Heart left ventricle (tissue), 16 donors: ENCODE results near the gene UGT1A5. TPM values are rescaled to one million over a fixed set of nuclear protein-coding genes. Genes with fewer than 3 reads are reported as not detected.

Source experiments
- ATAC-seq, 4 donors: fragments of 200-7000 bp; cut with Tn5 transposase; one replicate each; pipeline ENCODE4 v1.9.1; 2020 to 2022; ENCODE audit warnings: moderate library complexity in 4 of 4, mild to moderate bottlenecking in 3 of 4, moderate number of reproducible peaks in 1 of 4
- DNase-seq, 5 donors: peaks; one replicate each; pipeline ENCODE4 v3.0.0-alpha.2; 2020
- H3K27ac ChIP-seq, 12 donors: fragments of 200-600 bp; sonication (generic) in 4 of 12; one replicate each; pipeline versions ENCODE4 v1.5.0 to v1.8.0; 2016 to 2022; ENCODE audit warnings: mild to moderate bottlenecking in 2 of 12
- H3K27me3 ChIP-seq, 9 donors: fragments of 200-600 bp; sonication (generic) in 2 of 9; one replicate each; pipeline versions ENCODE4 v1.5.1 to v1.8.0; 2016 to 2022; ENCODE audit warnings: mild to moderate bottlenecking in 3 of 9
- H3K36me3 ChIP-seq, 9 donors: fragments of 200-600 bp; sonication (generic) in 2 of 9; one replicate each; pipeline versions ENCODE4 v1.5.0 to v1.8.0; 2018 to 2022; ENCODE audit warnings: mild to moderate bottlenecking in 2 of 9
- H3K4me1 ChIP-seq, 12 donors: fragments of 200-600 bp; sonication (generic) in 4 of 12; one replicate each; pipeline versions ENCODE4 v1.5.0 to v1.8.0; 2016 to 2022; ENCODE audit warnings: mild to moderate bottlenecking in 3 of 12
- H3K4me3 ChIP-seq, 12 donors: fragments of 200-600 bp; sonication (generic) in 4 of 12; one replicate each; pipeline versions ENCODE4 v1.5.0 to v1.8.0; 2017 to 2022; ENCODE audit warnings: mild to moderate bottlenecking in 9 of 12, moderate library complexity in 4 of 12
- H3K9me3 ChIP-seq, 12 donors: fragments of 200-600 bp; sonication (generic) in 4 of 12; one replicate each; pipeline versions ENCODE4 v1.5.0 to v1.8.0; 2016 to 2022; ENCODE audit warnings: mild to moderate bottlenecking in 1 of 12
- POLR2A ChIP-seq, 2 donors: fragments of 450-650 bp; IDR thresholded peaks; one replicate each; pipeline ENCODE4 v1.6.1; 2017; ENCODE audit warnings: antibody characterized with exemption in 2 of 2, mild to moderate bottlenecking in 2 of 2, moderate library complexity in 2 of 2
- WGBS, 4 donors: extraction: QIAGEN DNeasy Blood & Tissue Kit in 2 of 4; methylation state at CpG; one replicate each; pipeline versions ENCODE4 v1.1.5 to v1.1.7; 2013 to 2018; 5-methylcytosine and 5-hydroxymethylcytosine counted together
- intact Hi-C, 10 donors: fragments of 100-400 bp; cut with DNase I; formaldehyde crosslinking; loops; one replicate each; pipeline versions ENCODE4 v1.11.1 to v1.14.2; 2022
- polyA plus RNA-seq, 2 donors: library from polyadenylated mRNA; stranded (reverse); fragments of 200-250 nt; gene quantifications; one replicate each; pipeline ENCODE4 v1.2.3, GENCODE V29; 2013
- total RNA-seq, 9 donors: library from RNA; depleted of rRNA in 2 of 9; stranded (reverse); fragments of >200 nt in 2 of 9; fragmentation: NEBNext Ultra II Directional in 3 of 9; extraction: Animal tissue kit (Norgen Biotek cat#: 25700) in 3 of 9; gene quantifications; one replicate each; pipeline versions ENCODE4 v1.1.0 to v1.2.4, GENCODE V29; 2016 to 2023
- TF ChIP-seq, protein P1 (sequence below), 12 donors: fragments of 200-600 bp; sonication (generic) in 4 of 12; IDR thresholded peaks; one replicate each; pipeline versions ENCODE4 v1.5.0 to v1.8.0; 2018 to 2022; ENCODE audit warnings: antibody characterized with exemption in 12 of 12, mild to moderate bottlenecking in 5 of 12
- donor health status: ischemic (EF 13 %, LVEDD 7.1; RV severe dilation, severe dysfunction).
- donor health status: healthy with polysubstance abuse.
- donor health status: DM: no; HTN: yes; CAD: no.
- donor health status: DM: no; HTN: no; CAD: no.
- donor health status: ischemic (EF 25% LVEDD 6.9; RV normal size, moderate dysfunction).
- donor health status: ischemic (EF 25% LVEDD 5.7; RV mildly dilated, moderate dysfunction).
- donor health status: healthy.
- donor health status: DM: yes; HTN: yes; CAD: no.
- donor health status: ischemic (EF 35%, LVEDD 5.7; RV mildly dilated, moderate dysfunction).
- donor health status: nonischemic (EF 11% LVEDD 7.7; RV severe dilation, severe dysfunction).
- donor health status: DM: yes; HTN: yes; CAD: no.
- donor health status: PGD.
- donor health status: ischemic (EF 29% LVEDD 5.4; RV normal size, mild dysfunction).
- donor health status: nonischemic (EF 23%, LVEDD 6.1; RV moderate dilation, normal function).

UGT1A5 gene
- total and polyA plus RNA-seq, 11 donors: not detected

DNA sequence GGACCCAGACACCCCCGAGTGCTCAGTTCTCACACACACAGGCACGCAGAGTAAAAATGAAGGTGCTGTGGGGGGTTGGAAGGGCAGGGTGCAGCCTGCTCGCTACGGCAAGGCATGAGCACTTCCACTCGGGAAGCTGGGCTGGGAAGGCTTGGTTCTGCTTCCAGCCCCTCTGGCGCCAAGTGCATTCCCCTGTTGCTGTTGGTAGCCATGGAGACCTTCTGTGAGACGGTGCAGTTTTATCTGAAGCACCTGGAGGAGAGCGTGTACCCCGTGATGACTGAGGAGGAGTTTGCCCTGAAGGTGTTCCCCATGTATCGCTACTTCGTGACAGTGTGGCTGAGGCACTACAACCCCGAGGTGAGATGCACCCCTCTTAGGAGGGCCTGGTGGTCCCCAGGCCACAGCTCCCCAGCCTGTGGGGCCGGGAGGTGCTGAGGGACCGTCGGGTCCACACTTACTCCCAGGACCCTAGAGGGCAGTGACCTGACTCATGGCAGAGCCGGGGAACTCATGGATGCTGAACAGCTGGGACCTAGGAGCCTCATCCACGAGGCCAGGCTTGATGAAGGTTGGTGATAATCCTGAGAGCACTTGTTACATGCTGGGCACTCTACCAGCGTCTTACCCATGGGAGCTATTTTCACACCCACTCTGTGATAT is 80.9 kb downstream of the UGT1A5 start:
- Histone ChIP-seq H3K27ac (no peak overlapping the region), H3K27me3 (no peaks in the 10 kb centered on the region), H3K36me3 (no peaks in the 10 kb centered on the region), H3K4me3 (no peak overlapping the region), H3K4me1 (no peaks in the 10 kb centered on the region), H3K9me3 (no peaks in the 10 kb centered on the region)
- DNase-seq (no peak), ATAC-seq (no peak)
- no peak for TF ChIP-seq POLR2A (IDR thresholded peaks at IDR 0.05)
- TF ChIP-seq, protein P1, sequence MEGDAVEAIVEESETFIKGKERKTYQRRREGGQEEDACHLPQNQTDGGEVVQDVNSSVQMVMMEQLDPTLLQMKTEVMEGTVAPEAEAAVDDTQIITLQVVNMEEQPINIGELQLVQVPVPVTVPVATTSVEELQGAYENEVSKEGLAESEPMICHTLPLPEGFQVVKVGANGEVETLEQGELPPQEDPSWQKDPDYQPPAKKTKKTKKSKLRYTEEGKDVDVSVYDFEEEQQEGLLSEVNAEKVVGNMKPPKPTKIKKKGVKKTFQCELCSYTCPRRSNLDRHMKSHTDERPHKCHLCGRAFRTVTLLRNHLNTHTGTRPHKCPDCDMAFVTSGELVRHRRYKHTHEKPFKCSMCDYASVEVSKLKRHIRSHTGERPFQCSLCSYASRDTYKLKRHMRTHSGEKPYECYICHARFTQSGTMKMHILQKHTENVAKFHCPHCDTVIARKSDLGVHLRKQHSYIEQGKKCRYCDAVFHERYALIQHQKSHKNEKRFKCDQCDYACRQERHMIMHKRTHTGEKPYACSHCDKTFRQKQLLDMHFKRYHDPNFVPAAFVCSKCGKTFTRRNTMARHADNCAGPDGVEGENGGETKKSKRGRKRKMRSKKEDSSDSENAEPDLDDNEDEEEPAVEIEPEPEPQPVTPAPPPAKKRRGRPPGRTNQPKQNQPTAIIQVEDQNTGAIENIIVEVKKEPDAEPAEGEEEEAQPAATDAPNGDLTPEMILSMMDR (IDR thresholded peaks at IDR 0.05): no peak
- 67 to 74% (median 72%) methylated on average over 15 to 18 of the region's 18 CpGs for WGBS, 4 donors
- intact Hi-C loops: no loop called here

DNA sequence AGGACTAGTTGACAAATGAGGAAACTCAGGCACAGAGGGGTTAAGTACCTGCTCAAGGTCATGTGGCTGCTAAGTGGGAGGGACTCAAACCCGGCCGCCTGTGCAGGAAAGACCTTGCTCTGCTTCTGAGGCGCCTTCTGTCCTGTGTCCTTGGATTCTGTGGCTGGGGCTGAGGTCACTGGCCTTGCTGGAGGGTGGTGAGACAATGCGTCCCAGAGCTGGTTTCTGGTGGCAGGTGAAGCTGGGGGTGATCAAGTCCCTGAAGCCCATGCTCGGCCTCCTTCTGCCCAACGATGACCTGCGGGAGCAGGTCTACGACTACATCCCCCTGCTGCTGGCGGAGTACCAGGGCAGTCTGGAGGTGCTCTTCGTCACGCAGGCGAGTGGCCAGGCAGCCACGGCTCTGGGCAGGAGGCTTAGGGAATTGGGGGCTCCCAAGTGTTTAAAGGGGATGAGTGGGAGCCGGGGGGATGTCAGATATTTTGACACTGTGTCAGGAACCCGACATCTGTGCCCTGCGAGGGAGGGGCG is 81.5 kb downstream of the UGT1A5 start:
- 73 to 88% (median 76%) methylated on average over 15 to 17 of the region's 17 CpGs for WGBS, 4 donors
- no peak for DNase-seq
- H3K36me3 ChIP-seq: no peaks in the 10 kb centered on the region

DNA sequence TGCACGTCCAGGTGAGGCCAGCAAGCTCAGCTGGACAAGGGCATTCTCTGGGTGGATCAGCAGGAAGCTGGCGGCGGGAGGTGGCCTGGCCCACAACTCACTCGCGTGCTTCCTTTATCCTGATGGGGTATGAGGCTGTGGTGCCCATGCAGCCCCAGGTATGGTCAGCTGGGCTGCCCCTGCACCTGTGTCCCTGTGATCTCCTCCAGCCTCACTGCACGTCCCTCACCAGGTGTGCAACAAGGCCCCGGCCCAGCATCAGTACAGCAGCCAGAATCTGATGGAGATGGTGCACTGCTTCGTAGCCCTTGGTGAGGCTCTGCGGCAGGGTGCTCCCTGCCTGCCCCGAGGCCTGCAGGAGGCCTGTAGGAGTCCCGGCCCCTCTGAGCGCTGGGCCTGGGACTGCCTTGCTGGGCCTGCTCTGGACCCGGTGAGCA is 83.0 kb downstream of the UGT1A5 start:
- ATAC-seq (no peak), DNase-seq (no peak)
- no peaks in the 10 kb centered on the region for H3K36me3 ChIP-seq
- H3K4me3 ChIP-seq: no peak overlapping the region
- intact Hi-C loops: no loop called here
- TF ChIP-seq, protein P1 (IDR thresholded peaks at IDR 0.05): no peak
- TF ChIP-seq POLR2A (IDR thresholded peaks at IDR 0.05): no peak
- 80 to 91% (median 91%) methylated on average over 1 to 13 of the region's 13 CpGs for WGBS, 4 donors
- H3K27ac ChIP-seq: no peak overlapping the region
- no peaks in the 10 kb centered on the region for H3K9me3 ChIP-seq
- H3K4me1 ChIP-seq: no peaks in the 10 kb centered on the region
- H3K27me3 ChIP-seq: no peaks in the 10 kb centered on the region

More for the DNA sequence above, 81.5 kb downstream of the UGT1A5 start:
- intact Hi-C loops: no loop called here
- ATAC-seq: no peak
- Histone ChIP-seq H3K4me1 (no peaks in the 10 kb centered on the region), H3K4me3 (no peak overlapping the region), H3K27ac (no peak overlapping the region), H3K9me3 (no peaks in the 10 kb centered on the region), H3K27me3 (no peaks in the 10 kb centered on the region)
- TF ChIP-seq, protein P1 (IDR thresholded peaks at IDR 0.05): no peak
- no peak for TF ChIP-seq POLR2A (IDR thresholded peaks at IDR 0.05)

- H3K9me3 ChIP-seq: no peaks in the 10 kb centered on the region
- TF ChIP-seq POLR2A (IDR thresholded peaks at IDR 0.05): no peak
- TF ChIP-seq, protein P1 (IDR thresholded peaks at IDR 0.05): no peak
- no peaks in the 10 kb centered on the region for H3K36me3 ChIP-seq
- intact Hi-C loops: no loop called here
- ATAC-seq (no peak), DNase-seq (no peak)
- H3K4me3 ChIP-seq: no peak overlapping the region
- H3K4me1 ChIP-seq: no peaks in the 10 kb centered on the region
- no peak overlapping the region for H3K27ac ChIP-seq
- 84 to 88% (median 85%) methylated on average over 9 of the region's 9 CpGs for WGBS, 4 donors
- H3K27me3 ChIP-seq: no peaks in the 10 kb centered on the region
Observed at GRCh38 chr2:233796254-233796653, 83.5 kb downstream of the UGT1A5 start.
